Heart left ventricle (tissue), 16 donors: ENCODE data around the gene AKAP13. TPM values are rescaled to one million over a fixed set of nuclear protein-coding genes. Genes with fewer than 3 reads are reported as not detected.

Experiments
- ATAC-seq, 4 donors: fragments of 200-7000 bp; cut with Tn5 transposase; one replicate each; pipeline ENCODE4 v1.9.1; 2020 to 2022; ENCODE audit warnings: moderate library complexity in 4 of 4, mild to moderate bottlenecking in 3 of 4, moderate number of reproducible peaks in 1 of 4
- DNase-seq, 5 donors: peaks; one replicate each; pipeline ENCODE4 v3.0.0-alpha.2; 2020
- H3K27ac ChIP-seq, 12 donors: fragments of 200-600 bp; sonication (generic) in 4 of 12; one replicate each; pipeline versions ENCODE4 v1.5.0 to v1.8.0; 2016 to 2022; ENCODE audit warnings: mild to moderate bottlenecking in 2 of 12
- H3K27me3 ChIP-seq, 9 donors: fragments of 200-600 bp; sonication (generic) in 2 of 9; one replicate each; pipeline versions ENCODE4 v1.5.1 to v1.8.0; 2016 to 2022; ENCODE audit warnings: mild to moderate bottlenecking in 3 of 9
- H3K36me3 ChIP-seq, 9 donors: fragments of 200-600 bp; sonication (generic) in 2 of 9; one replicate each; pipeline versions ENCODE4 v1.5.0 to v1.8.0; 2018 to 2022; ENCODE audit warnings: mild to moderate bottlenecking in 2 of 9
- H3K4me1 ChIP-seq, 12 donors: fragments of 200-600 bp; sonication (generic) in 4 of 12; one replicate each; pipeline versions ENCODE4 v1.5.0 to v1.8.0; 2016 to 2022; ENCODE audit warnings: mild to moderate bottlenecking in 3 of 12
- H3K4me3 ChIP-seq, 12 donors: fragments of 200-600 bp; sonication (generic) in 4 of 12; one replicate each; pipeline versions ENCODE4 v1.5.0 to v1.8.0; 2017 to 2022; ENCODE audit warnings: mild to moderate bottlenecking in 9 of 12, moderate library complexity in 4 of 12
- H3K9me3 ChIP-seq, 12 donors: fragments of 200-600 bp; sonication (generic) in 4 of 12; one replicate each; pipeline versions ENCODE4 v1.5.0 to v1.8.0; 2016 to 2022; ENCODE audit warnings: mild to moderate bottlenecking in 1 of 12
- CTCF ChIP-seq, 12 donors: fragments of 200-600 bp; sonication (generic) in 4 of 12; IDR thresholded peaks; one replicate each; pipeline versions ENCODE4 v1.5.0 to v1.8.0; 2018 to 2022; ENCODE audit warnings: antibody characterized with exemption in 12 of 12, mild to moderate bottlenecking in 5 of 12
- POLR2A ChIP-seq, 2 donors: fragments of 450-650 bp; IDR thresholded peaks; one replicate each; pipeline ENCODE4 v1.6.1; 2017; ENCODE audit warnings: antibody characterized with exemption in 2 of 2, mild to moderate bottlenecking in 2 of 2, moderate library complexity in 2 of 2
- WGBS, 4 donors: extraction: QIAGEN DNeasy Blood & Tissue Kit in 2 of 4; methylation state at CpG; one replicate each; pipeline versions ENCODE4 v1.1.5 to v1.1.7; 2013 to 2018; 5-methylcytosine and 5-hydroxymethylcytosine counted together
- intact Hi-C, 10 donors: fragments of 100-400 bp; cut with DNase I; formaldehyde crosslinking; loops; one replicate each; pipeline versions ENCODE4 v1.11.1 to v1.14.2; 2022
- long read RNA-seq, 3 donors: library from polyadenylated mRNA; unstranded; transcript quantifications; one replicate each; pipeline ENCODE4 v2.0.0, GENCODE V29; 2020 to 2021
- polyA plus RNA-seq, 2 donors: library from polyadenylated mRNA; stranded (reverse); fragments of 200-250 nt; gene quantifications; one replicate each; pipeline ENCODE4 v1.2.3, GENCODE V29; 2013
- total RNA-seq, 9 donors: library from RNA; depleted of rRNA in 2 of 9; stranded (reverse); fragments of >200 nt in 2 of 9; fragmentation: NEBNext Ultra II Directional in 3 of 9; extraction: Animal tissue kit (Norgen Biotek cat#: 25700) in 3 of 9; gene quantifications; one replicate each; pipeline versions ENCODE4 v1.1.0 to v1.2.4, GENCODE V29; 2016 to 2023
- donor health status: ischemic (EF 13 %, LVEDD 7.1; RV severe dilation, severe dysfunction).
- donor health status: healthy with polysubstance abuse.
- donor health status: DM: no; HTN: yes; CAD: no.
- donor health status: DM: no; HTN: no; CAD: no.
- donor health status: ischemic (EF 25% LVEDD 6.9; RV normal size, moderate dysfunction).
- donor health status: ischemic (EF 25% LVEDD 5.7; RV mildly dilated, moderate dysfunction).
- donor health status: healthy.
- donor health status: DM: yes; HTN: yes; CAD: no.
- donor health status: ischemic (EF 35%, LVEDD 5.7; RV mildly dilated, moderate dysfunction).
- donor health status: nonischemic (EF 11% LVEDD 7.7; RV severe dilation, severe dysfunction).
- donor health status: DM: yes; HTN: yes; CAD: no.
- donor health status: PGD.
- donor health status: ischemic (EF 29% LVEDD 5.4; RV normal size, mild dysfunction).
- donor health status: nonischemic (EF 23%, LVEDD 6.1; RV moderate dilation, normal function).

Gene AKAP13
- 100 to 1,000 TPM; 259 to 598 (median 357) TPM for total RNA-seq
- 100 to 1,000 TPM; 124 to 169 TPM for polyA plus RNA-seq
- long read RNA-seq, donor 1, full-length matches to known transcripts: 3 of 218 reads
- long read RNA-seq, donor 1, partial matches to known transcripts: 99 of 218 reads
- long read RNA-seq, donor 1, other reads (novel, unspliced or antisense): 116 of 218 reads
- long read RNA-seq, donor 2, partial matches to known transcripts: 356 of 614 reads
- long read RNA-seq, donor 2, other reads (novel, unspliced or antisense): 258 of 614 reads
- long read RNA-seq, donor 3, full-length matches to known transcripts: 3 of 180 reads
- long read RNA-seq, donor 3, partial matches to known transcripts: 90 of 180 reads
- long read RNA-seq, donor 3, other reads (novel, unspliced or antisense): 87 of 180 reads

- Histone ChIP-seq H3K4me3 (peak within 1 kb of the TSS; percentile 73 to 98 (median 90)), H3K27ac (peak within 1 kb of the TSS; percentile 77 to 98 (median 94)), H3K9me3 (no peaks in the 10 kb centered on the region), H3K36me3 (peaks cover 0 to 18% (median 0%) of the 10 kb centered on the region in 9 donors), H3K27me3 (no peaks in the 10 kb centered on the region), H3K4me1 (peaks cover 0 to 38% (median 24%) of the 10 kb centered on the region in 12 donors)
- ATAC-seq (peak; percentile 89 to 96 (median 93)), DNase-seq (peak; percentile 98 to 99 (median 99))
- peak; percentile 61 to 96 for TF ChIP-seq POLR2A (IDR thresholded peaks at IDR 0.05)
- TF ChIP-seq CTCF (IDR thresholded peaks at IDR 0.05): no peak
- intact Hi-C loops: loop anchor here in 8 of 10 donors (2.0 to 10.0 kb wide), 9 partner anchors 42 to 124 kb away; no protein-coding TSS in a partner anchor
- WGBS, 4 donors: 0 to 1% (median 1%) methylated on average over 25 to 54 of the region's 54 CpGs
These were observed at the start of gene AKAP13 for GRCh38 chr15:85380217-85380811. AKAP13 (plus strand) TSS chr15:85380603; CDS start chr15:85485721, 105,118 bp downstream.

GRCh38 chr15:85330901-85331588 lies 49.4 kb upstream of the AKAP13 start:
- ATAC-seq (peak; percentile 94 to 96 (median 95)), DNase-seq (peak; percentile 87 to 96 (median 90))
- Histone ChIP-seq H3K27ac (peak overlapping the region; percentile 84 to 97 (median 92)), H3K27me3 (no peaks in the 10 kb centered on the region), H3K4me3 (peak overlapping the region in 5 of 12 donors; percentile 8 to 53 (median 16)), H3K4me1 (peaks cover 4 to 66% (median 38%) of the 10 kb centered on the region in 12 donors), H3K9me3 (no peaks in the 10 kb centered on the region), H3K36me3 (no peaks in the 10 kb centered on the region)
- WGBS, 4 donors: 16 to 26% (median 19%) methylated on average over 13 to 14 of the region's 14 CpGs
- TF ChIP-seq CTCF (IDR thresholded peaks at IDR 0.05) (peak; percentile 57 to 93 (median 83)), POLR2A (IDR thresholded peaks at IDR 0.05) (peak in 1 of 2 donors; percentile 52)
- intact Hi-C loops: loop anchor here in 9 of 10 donors (2.0 to 10.0 kb wide), 15 partner anchors 46 to 374 kb away; partner anchors contain the start of gene AKAP13 (in 4 of the 9)

GRCh38 chr15:85331655-85332285 lies 48.6 kb upstream of the AKAP13 start:
- H3K27ac ChIP-seq: peak overlapping the region; percentile 84 to 97 (median 92)
- no peak for TF ChIP-seq POLR2A (IDR thresholded peaks at IDR 0.05)
- no peak for TF ChIP-seq CTCF (IDR thresholded peaks at IDR 0.05)
- DNase-seq: no peak
- ATAC-seq: peak in 3 of 4 donors; percentile 0 to 2 (median 1)
- H3K4me1 ChIP-seq: peaks cover 6 to 67% (median 40%) of the 10 kb centered on the region in 12 donors
- no peaks in the 10 kb centered on the region for H3K27me3 ChIP-seq
- WGBS, 4 donors: 68 to 80% (median 71%) methylated on average over 8 of the region's 8 CpGs
- peak overlapping the region in 4 of 12 donors; percentile 8 to 18 (median 16) for H3K4me3 ChIP-seq
- no peaks in the 10 kb centered on the region for H3K36me3 ChIP-seq
- intact Hi-C loops: loop anchor here in 9 of 10 donors (2.0 to 10.0 kb wide), 15 partner anchors 46 to 373 kb away; partner anchors contain the start of gene AKAP13 (in 4 of the 9)
- no peaks in the 10 kb centered on the region for H3K9me3 ChIP-seq
